Right lobe of liver (tissue), 4 donors: Measurements from ENCODE around the gene RPUSD3.

Experiments used
- CTCF ChIP-seq, 4 donors: fragments of 200-600 bp in 3 of 4; fragments of 450-650 bp in 1 of 4; IDR thresholded peaks; one replicate each; pipeline versions ENCODE4 v1.5.1 to v1.8.0; 2016 to 2022; ENCODE audit warnings: antibody characterized with exemption in 4 of 4, mild to moderate bottlenecking in 2 of 4
- POLR2A ChIP-seq: fragments of 450-650 bp; IDR thresholded peaks from one replicate; pipeline ENCODE4 v1.6.1; 2017; ENCODE audit warnings: antibody characterized with exemption, mild to moderate bottlenecking
- donor health status: DM: no; HTN: no; CAD: no.
- donor health status: DM: no; HTN: no; CAD: no.
- donor health status: DM: no; HTN: yes; CAD: no.

- TF ChIP-seq POLR2A = no peak
- no peak for TF ChIP-seq CTCF (IDR thresholded peaks at IDR 0.05)
Measured at GRCh38 chr3:9886328-9886727, 42.5 kb upstream of the RPUSD3 start.
